K562 (cell line): ENCODE data around the gene ELMO3. TPM values are rescaled to one million over a fixed set of nuclear protein-coding genes. Genes with fewer than 3 reads are reported as not detected.

ENCODE experiments used
- CHD4 ChIP-seq: fragments of 200-600 bp; sonication (generic); IDR thresholded peaks from 3 replicates; pipeline ENCODE4 v1.6.1; 2012; ENCODE audit warnings: low read depth, mild to moderate bottlenecking, mixed read lengths, low read length, inconsistent platforms; ENCODE audit not compliant: insufficient read depth, insufficient replicate concordance, poor library complexity, severe bottlenecking
- HLTF ChIP-seq: fragments of 450-650 bp; IDR thresholded peaks from 2 replicates; pipeline ENCODE4 v1.6.1; 2016
- LEF1 ChIP-seq: fragments of 450-650 bp; IDR thresholded peaks from 2 replicates; pipeline ENCODE4 v1.6.1; 2016; ENCODE audit warnings: mild to moderate bottlenecking
- MBD1 ChIP-seq: fragments of 250-450 bp; sonication (Bioruptor Pico); IDR thresholded peaks from 2 replicates; pipeline ENCODE4 v1.8.0; 2022; ENCODE audit warnings: inconsistent platforms
- NFYB ChIP-seq: IDR thresholded peaks from 2 replicates; pipeline ENCODE4 v1.6.1; 2011; ENCODE audit warnings: mild to moderate bottlenecking, moderate library complexity; ENCODE audit not compliant: insufficient read length; ENCODE audit errors: extremely low read depth
- PHF21A ChIP-seq: fragments of 450-650 bp; IDR thresholded peaks from 2 replicates; pipeline ENCODE4 v1.6.1; 2017; ENCODE audit warnings: low read depth, borderline replicate concordance
- PRDM10 ChIP-seq: fragments of 450-650 bp; IDR thresholded peaks from 2 replicates; pipeline ENCODE4 v1.6.1; 2018; ENCODE audit not compliant: partially characterized antibody
- STAG1 ChIP-seq: sonication (generic); formaldehyde crosslinking; IDR thresholded peaks from 2 replicates; pipeline ENCODE4 v1.5.0; 2020; ENCODE audit warnings: missing genetic modification reagents, borderline replicate concordance
- TBL1XR1 ChIP-seq, 2 experiments: IDR thresholded peaks; 2 replicates each; pipeline ENCODE4 v1.6.1; 2012; ENCODE audit warnings: improper control_type of control experiment in 2 of 2, low read length in 2 of 2, mild to moderate bottlenecking in 1 of 2
- TFAP4 ChIP-seq: sonication (generic); formaldehyde crosslinking; IDR thresholded peaks from 2 replicates; pipeline ENCODE4 v1.8.0; 2022; ENCODE audit warnings: missing genetic modification reagents, mild to moderate bottlenecking, moderate library complexity, borderline replicate concordance
- VEZF1 ChIP-seq: fragments of 200-800 bp; sonication (Bioruptor generic); IDR thresholded peaks from 2 replicates; pipeline ENCODE4 v1.6.1; 2017; ENCODE audit warnings: missing genetic modification characterization, missing compliant biosample characterization
- ZFP36 ChIP-seq: fragments of 150-350 bp; IDR thresholded peaks from 2 replicates; pipeline ENCODE4 v1.6.1; 2018; ENCODE audit warnings: low read length, low read depth; ENCODE audit not compliant: partially characterized antibody
- ZKSCAN1 ChIP-seq: fragments of 150-350 bp; IDR thresholded peaks from 2 replicates; pipeline ENCODE4 v1.6.1; 2016; ENCODE audit warnings: low read depth, low read length
- ZNF449 ChIP-seq: fragments of 250-450 bp; sonication (Bioruptor Pico); IDR thresholded peaks from 2 replicates; pipeline ENCODE4 v1.8.0; 2022; ENCODE audit warnings: moderate library complexity, mild to moderate bottlenecking, inconsistent platforms
- ZNF79 ChIP-seq: fragments of 250-450 bp; sonication (Bioruptor Pico); IDR thresholded peaks from 2 replicates; pipeline ENCODE4 v1.4.0; 2020; ENCODE audit warnings: low read depth, mild to moderate bottlenecking, moderate library complexity
- polyA plus RNA-seq, 8 experiments: library from polyadenylated mRNA; depleted of rRNA in 4 of 8; stranded (reverse) in 5 of 8; unstranded in 3 of 8; fragments of >200 nt; fragmentation: Nextera tagmentation in 2 of 8; fragmentation: Illumina TruSeq in 1 of 8; extraction: Ambion mirVana in 2 of 8; extraction: Trizol in 1 of 8; gene quantifications; 2 replicates each; pipeline versions ENCODE4 v1.2.1 to v1.2.3, GENCODE V29; 2011 to 2014; ENCODE audit warnings: inconsistent platforms in 1 of 8, missing spikeins in 1 of 8
- total RNA-seq, 7 experiments: library from RNA; depleted of rRNA in 6 of 7; stranded (reverse); fragments of >200 nt in 6 of 7; fragmentation: Illumina TruSeq in 2 of 7; extraction: Trizol in 2 of 7; gene quantifications; 2 replicates each; pipeline versions ENCODE4 v1.2.1 to v1.2.3, GENCODE V29; 2011 to 2021; ENCODE audit warnings: low replicate concordance in 1 of 7

The ELMO3 gene
- total and polyA plus RNA-seq, 9 of the 15 experiments (the other 6 are each of a cell fraction or from before 2014, with no cell fraction given), result 0.04 to 5.1 (median 1.5) TPM

GRCh38 chr16:67246081-67246755 is 47.3 kb downstream of the ELMO3 start (continued):
- peak; percentile 9 for TF ChIP-seq PRDM10
- TF ChIP-seq CHD4, result no peak
- peak; percentile 88 for TF ChIP-seq TFAP4
- TF ChIP-seq TBL1XR1 (IDR thresholded peaks at IDR 0.05; ENCODE audit: low read length in 2 of 2), result 0 out of 4 replicates have a peak, but pooled peaks of 1 of the 2 experiments have one; percentile 40
- TF ChIP-seq PHF21A, result peak; percentile 70; the same call in 1 of the 2 replicates
- no peak for TF ChIP-seq MBD1 (CRISPR knock-in tag)
- TF ChIP-seq HLTF, result no peak
- no peak for TF ChIP-seq ZNF449 (CRISPR knock-in tag)
- TF ChIP-seq VEZF1 (CRISPR knock-in tag), result peak; percentile 94
- TF ChIP-seq NFYB, result no peak
- 0 out of 2 replicates have a peak, but pooled peaks have one; percentile 26 for TF ChIP-seq LEF1
- TF ChIP-seq STAG1 (CRISPR knock-in tag), result no peak
- TF ChIP-seq ZKSCAN1, result 0 out of 2 replicates have a peak, but pooled peaks have one; percentile 11
- peak; percentile 29 for TF ChIP-seq ZFP36
- TF ChIP-seq ZNF79 (CRISPR knock-in tag), result no peak
